SK-N-MC (cell line): ENCODE data around the gene PTPN14.
"Not testable (repeated sequence)": the region's sequence is repeated elsewhere in the genome, so short reads cannot be mapped to it uniquely, and the experiment has no call there.

ENCODE experiments used
- DNase-seq: peaks from one replicate; pipeline ENCODE4 v3.0.0-alpha.2; 2011; ENCODE audit warnings: low read depth, low spot score
- H3K27ac ChIP-seq: fragments of 200-600 bp; sonication (generic); 2 replicates; pipeline ENCODE4 v1.5.1; 2016; ENCODE audit warnings: mixed run types
- H3K36me3 ChIP-seq: fragments of 200-600 bp; sonication (generic); 2 replicates; pipeline ENCODE4 v1.6.1; 2017; ENCODE audit warnings: antibody characterized with exemption, low read length, mixed read lengths; ENCODE audit not compliant: insufficient read depth
- H3K4me3 ChIP-seq: fragments of 200-600 bp; sonication (generic); 2 replicates; pipeline ENCODE4 v1.5.1; 2016
- H3K9ac ChIP-seq: fragments of 200-600 bp; sonication (generic); 2 replicates; pipeline ENCODE4 v1.8.0; 2017; ENCODE audit warnings: mixed run types, mixed read lengths; ENCODE audit not compliant: insufficient read length
- H3K9me3 ChIP-seq: fragments of 200-600 bp; sonication (generic); 2 replicates; pipeline ENCODE4 v1.6.1; 2017; ENCODE audit warnings: low read depth, mild to moderate bottlenecking, antibody characterized with exemption, low read length, moderate library complexity, mixed read lengths
- EZH2 ChIP-seq: fragments of 200-600 bp; sonication (generic); IDR thresholded peaks from one replicate; pipeline ENCODE4 v1.6.1; 2017; ENCODE audit warnings: antibody characterized with exemption
- FOXP2 ChIP-seq: optimal IDR thresholded peaks from 2 replicates; pipeline ENCODE3; 2011; ENCODE audit warnings: mild to moderate bottlenecking, moderate library complexity; ENCODE audit not compliant: insufficient read depth; ENCODE audit errors: extremely low read length, control extremely low read depth
- POLR2AphosphoS5 ChIP-seq: IDR thresholded peaks from 2 replicates; pipeline ENCODE4 v1.6.1; 2012; ENCODE audit warnings: mild to moderate bottlenecking, low read depth, low read length, borderline replicate concordance

Gene PTPN14

GRCh38 chr1:214541206-214541605 is 10.2 kb downstream of the PTPN14 start:
- H3K9me3 ChIP-seq: no peaks in the 10 kb centered on the region
- H3K27ac ChIP-seq: no peak overlapping the region
- H3K36me3 ChIP-seq: no peaks in the 10 kb centered on the region
- H3K9ac ChIP-seq: no peak overlapping the region
- no peak for DNase-seq
- no peak overlapping the region for H3K4me3 ChIP-seq
- TF ChIP-seq EZH2: no peak
- no peak for TF ChIP-seq POLR2AphosphoS5
- TF ChIP-seq FOXP2: no peak

DNA sequence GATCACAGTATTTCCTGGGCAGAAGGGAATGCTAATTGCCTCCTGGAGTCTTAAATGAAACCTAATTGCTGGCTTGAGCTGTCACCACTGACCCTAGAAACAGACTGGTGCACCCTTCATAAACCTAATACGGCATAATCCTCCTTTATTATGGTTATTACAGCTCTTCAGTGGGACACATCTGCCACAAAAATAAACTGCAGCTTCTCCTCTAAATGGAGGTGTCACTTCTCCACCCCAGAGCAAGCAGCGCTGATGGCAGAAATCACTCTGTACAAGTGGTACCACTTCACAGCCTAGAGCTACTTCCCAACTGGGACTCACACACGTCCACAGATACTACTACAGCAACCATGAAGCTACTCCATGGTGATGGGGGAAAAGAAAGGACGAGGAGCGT is 11.1 kb downstream of the PTPN14 start:
- DNase-seq: no peak
- H3K4me3 ChIP-seq: no peak overlapping the region
- H3K9ac ChIP-seq: no peak overlapping the region
- H3K36me3 ChIP-seq: no peaks in the 10 kb centered on the region
- TF ChIP-seq FOXP2 (no peak), POLR2AphosphoS5 (no peak), EZH2 (no peak)
- no peak overlapping the region for H3K27ac ChIP-seq
- no peaks in the 10 kb centered on the region for H3K9me3 ChIP-seq

DNA sequence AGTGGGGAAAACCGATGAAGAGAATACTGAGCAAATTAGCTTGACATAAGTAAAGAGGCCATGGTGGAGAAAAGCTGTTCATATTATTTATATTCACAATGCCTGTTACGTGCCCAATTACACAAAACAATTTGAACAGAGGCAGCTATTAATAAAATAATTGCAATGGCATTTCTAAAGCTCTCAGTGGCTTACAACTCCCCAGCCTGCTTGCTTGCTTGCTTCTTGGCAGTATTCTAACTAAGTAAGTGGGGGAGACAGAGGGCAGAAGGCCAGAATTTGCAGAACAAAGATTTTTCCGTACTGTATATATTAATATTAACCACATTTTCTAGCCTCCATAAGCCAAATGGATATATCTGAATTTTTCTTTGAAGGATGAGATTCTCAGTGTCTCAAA is 12.9 kb downstream of the PTPN14 start:
- no peaks in the 10 kb centered on the region for H3K36me3 ChIP-seq
- H3K9me3 ChIP-seq: no peaks in the 10 kb centered on the region
- no peak overlapping the region for H3K9ac ChIP-seq
- peak overlapping the region; percentile 28 for H3K4me3 ChIP-seq
- no peak for DNase-seq
- TF ChIP-seq POLR2AphosphoS5 (no peak), EZH2 (no peak), FOXP2 (no peak)
- peak overlapping the region; percentile 56; the same call in 1 of the 2 replicates for H3K27ac ChIP-seq

GRCh38 chr1:214537872-214538473 is 13.4 kb downstream of the PTPN14 start:
- Histone ChIP-seq H3K9me3 (no peaks in the 10 kb centered on the region), H3K27ac (peak overlapping the region; percentile 56; the same call in 1 of the 2 replicates), H3K36me3 (no peaks in the 10 kb centered on the region), H3K9ac (no peak overlapping the region), H3K4me3 (peak overlapping the region; percentile 28)
- no peak for TF ChIP-seq EZH2
- TF ChIP-seq FOXP2: no peak
- TF ChIP-seq POLR2AphosphoS5: no peak
- no peak for DNase-seq

DNA sequence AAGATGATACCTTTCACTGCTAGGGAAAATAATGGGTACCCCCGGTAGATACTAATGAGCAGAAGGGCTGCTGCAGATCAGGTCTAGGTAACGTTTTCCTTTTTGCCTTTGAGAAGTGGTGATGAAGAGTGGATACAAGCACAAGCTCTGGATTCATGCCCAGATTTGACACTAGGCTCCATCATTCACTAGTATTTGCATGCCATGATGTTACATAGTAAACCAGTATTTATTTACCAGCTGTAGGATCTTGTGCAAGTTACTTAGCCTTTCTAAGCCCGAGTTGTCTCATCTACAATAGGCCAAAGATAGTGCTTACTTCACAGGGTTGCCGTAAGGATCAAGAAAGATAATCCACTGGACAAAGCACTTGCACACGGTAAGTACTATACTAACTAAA is 14.2 kb downstream of the PTPN14 start:
- DNase-seq: no peak
- H3K36me3 ChIP-seq: no peaks in the 10 kb centered on the region

GRCh38 chr1:214532070-214532469 is 19.3 kb downstream of the PTPN14 start:
- H3K4me3 ChIP-seq: peak overlapping the region; percentile 24; the same call in 1 of the 2 replicates
- H3K27ac ChIP-seq: no peak overlapping the region
- DNase-seq: no peak
- TF ChIP-seq POLR2AphosphoS5 (no peak), FOXP2 (no peak)
- no peaks in the 10 kb centered on the region for H3K9me3 ChIP-seq
- H3K9ac ChIP-seq: no peak overlapping the region
- H3K36me3 ChIP-seq: no peaks in the 10 kb centered on the region

More for the DNA sequence above, 14.2 kb downstream of the PTPN14 start:
- no peak for TF ChIP-seq FOXP2
- no peak for TF ChIP-seq EZH2
- TF ChIP-seq POLR2AphosphoS5: no peak
- Histone ChIP-seq H3K27ac (no peak overlapping the region), H3K4me3 (no peak overlapping the region), H3K9me3 (no peaks in the 10 kb centered on the region), H3K9ac (no peak overlapping the region)

DNA sequence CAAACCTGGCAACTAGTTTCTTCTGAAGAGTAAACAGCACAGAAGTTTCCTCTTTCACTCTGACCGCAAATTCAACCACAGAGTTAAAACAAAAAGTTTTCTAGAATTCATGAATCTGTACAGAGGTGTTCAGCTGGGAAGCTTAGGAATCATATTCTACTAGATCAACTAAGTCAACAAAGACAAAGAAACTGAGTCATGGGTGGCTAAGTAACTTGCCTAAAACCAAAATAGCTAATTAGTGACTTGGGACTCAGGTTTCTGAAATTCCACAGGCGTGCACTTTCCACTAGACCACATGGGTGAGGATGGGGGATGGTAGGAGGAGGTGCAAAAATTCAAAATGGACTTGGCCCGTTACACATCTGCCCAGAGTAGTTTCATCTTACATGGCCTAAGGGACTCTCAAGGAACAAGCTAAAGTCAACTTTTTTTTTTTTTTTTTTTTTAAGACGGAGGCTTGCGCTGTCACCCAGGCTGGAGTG is 25.8 kb downstream of the PTPN14 start:
- Histone ChIP-seq H3K4me3 (no peak overlapping the region; the same call in 1 of the 2 replicates), H3K36me3 (no peaks in the 10 kb centered on the region), H3K27ac (no peak overlapping the region; the same call in 1 of the 2 replicates), H3K9me3 (no peaks in the 10 kb centered on the region), H3K9ac (no peak overlapping the region)
- no peak for TF ChIP-seq FOXP2
- no peak for TF ChIP-seq POLR2AphosphoS5
- no peak for TF ChIP-seq EZH2
- no peak for DNase-seq

- no peaks in the 10 kb centered on the region for H3K36me3 ChIP-seq
- H3K4me3 ChIP-seq: peak overlapping the region; percentile 1; the same call in 1 of the 2 replicates
- H3K9me3 ChIP-seq: no peaks in the 10 kb centered on the region
- no peak for TF ChIP-seq FOXP2
- no peak for TF ChIP-seq POLR2AphosphoS5
- TF ChIP-seq EZH2: no peak
- no peak for DNase-seq
- H3K9ac ChIP-seq: no peak overlapping the region
- peak overlapping the region; percentile 23; the same call in 1 of the 2 replicates for H3K27ac ChIP-seq
Observed at GRCh38 chr1:214524824-214525223, 26.6 kb downstream of the PTPN14 start.

GRCh38 chr1:214523124-214523824 is 28.1 kb downstream of the PTPN14 start:
- H3K27ac ChIP-seq: no peak overlapping the region
- no peak for DNase-seq
- H3K9me3 ChIP-seq: no peaks in the 10 kb centered on the region
- no peak overlapping the region for H3K9ac ChIP-seq
- no peaks in the 10 kb centered on the region for H3K36me3 ChIP-seq
- TF ChIP-seq EZH2: no peak
- TF ChIP-seq POLR2AphosphoS5: no peak
- TF ChIP-seq FOXP2: no peak
- no peak overlapping the region for H3K4me3 ChIP-seq

DNA sequence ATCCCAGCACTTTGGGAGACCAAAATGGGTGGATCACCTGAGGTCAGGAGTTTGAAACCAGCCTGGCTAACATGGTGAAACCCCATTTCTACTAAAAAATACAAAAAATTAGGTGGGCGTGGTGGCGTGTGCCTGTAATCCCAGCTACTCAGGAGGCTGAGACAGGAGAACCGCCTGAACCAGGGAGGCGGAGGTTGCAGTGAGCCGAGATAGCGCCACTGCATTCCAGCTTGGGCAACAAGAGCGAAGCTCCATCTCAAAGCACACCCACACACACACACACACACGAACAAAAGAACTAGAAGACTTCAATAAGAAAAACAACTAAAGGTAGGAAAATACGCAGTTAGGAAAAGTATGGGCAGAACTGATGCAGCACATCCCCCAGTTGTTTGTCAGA is 29.9 kb downstream of the PTPN14 start:
- not testable (repeated sequence) for DNase-seq, H3K9ac ChIP-seq, H3K27ac ChIP-seq, H3K4me3 ChIP-seq, H3K36me3 ChIP-seq, H3K9me3 ChIP-seq
